Cardiac muscle cell (in vitro differentiated cells and primary cell): ENCODE measurements around the gene NEURL1B. TPM values are rescaled to one million over a fixed set of nuclear protein-coding genes. Genes with fewer than 3 reads are reported as not detected.

Source experiments
- DNase-seq, 2 donors: peaks; one replicate each; pipeline versions ENCODE4 v3.0.0 to v3.0.0-alpha.2; 2010 to 2017; ENCODE audit warnings: low read depth in 1 of 2, low spot score in 1 of 2
- H3K27ac ChIP-seq: fragments of 200-600 bp; sonication (generic); 2 replicates; pipeline ENCODE4 v1.5.1; 2016
- H3K27me3 ChIP-seq: fragments of 200-600 bp; sonication (generic); 2 replicates; pipeline ENCODE4 v1.6.0; 2016; ENCODE audit warnings: control low read depth
- H3K36me3 ChIP-seq: fragments of 200-600 bp; sonication (generic); 2 replicates; pipeline ENCODE4 v1.5.1; 2016; ENCODE audit warnings: control low read depth
- H3K4me1 ChIP-seq: fragments of 200-600 bp; sonication (generic); 2 replicates; pipeline ENCODE4 v1.8.1; 2017; ENCODE audit warnings: low read depth, mild to moderate bottlenecking, mixed run types
- H3K4me3 ChIP-seq: fragments of 200-600 bp; sonication (generic); 2 replicates; pipeline ENCODE4 v1.5.1; 2016; ENCODE audit warnings: mild to moderate bottlenecking
- H3K9me3 ChIP-seq: fragments of 200-600 bp; sonication (generic); 2 replicates; pipeline ENCODE4 v1.5.1; 2017; ENCODE audit warnings: low read depth, mild to moderate bottlenecking, control low read depth
- polyA plus RNA-seq: library from polyadenylated mRNA; unstranded; fragments of >200 nt; fragmentation: Nextera tagmentation; extraction: Ambion mirVana; gene quantifications from 2 replicates; pipeline ENCODE4 v1.2.1, GENCODE V29; 2016
- total RNA-seq: library from RNA; depleted of rRNA; stranded (reverse); fragments of >200 nt; gene quantifications from 2 replicates; pipeline ENCODE4 v1.2.3, GENCODE V29; 2016
- TF ChIP-seq, protein P1 (sequence below): IDR thresholded peaks from 2 replicates; pipeline ENCODE4 v1.5.1; 2012; ENCODE audit warnings: low read depth, mild to moderate bottlenecking, low read length

Gene NEURL1B
- total and polyA plus RNA-seq, 2 experiments from 2014 or later, result 4.6 to 55.8 TPM

DNA sequence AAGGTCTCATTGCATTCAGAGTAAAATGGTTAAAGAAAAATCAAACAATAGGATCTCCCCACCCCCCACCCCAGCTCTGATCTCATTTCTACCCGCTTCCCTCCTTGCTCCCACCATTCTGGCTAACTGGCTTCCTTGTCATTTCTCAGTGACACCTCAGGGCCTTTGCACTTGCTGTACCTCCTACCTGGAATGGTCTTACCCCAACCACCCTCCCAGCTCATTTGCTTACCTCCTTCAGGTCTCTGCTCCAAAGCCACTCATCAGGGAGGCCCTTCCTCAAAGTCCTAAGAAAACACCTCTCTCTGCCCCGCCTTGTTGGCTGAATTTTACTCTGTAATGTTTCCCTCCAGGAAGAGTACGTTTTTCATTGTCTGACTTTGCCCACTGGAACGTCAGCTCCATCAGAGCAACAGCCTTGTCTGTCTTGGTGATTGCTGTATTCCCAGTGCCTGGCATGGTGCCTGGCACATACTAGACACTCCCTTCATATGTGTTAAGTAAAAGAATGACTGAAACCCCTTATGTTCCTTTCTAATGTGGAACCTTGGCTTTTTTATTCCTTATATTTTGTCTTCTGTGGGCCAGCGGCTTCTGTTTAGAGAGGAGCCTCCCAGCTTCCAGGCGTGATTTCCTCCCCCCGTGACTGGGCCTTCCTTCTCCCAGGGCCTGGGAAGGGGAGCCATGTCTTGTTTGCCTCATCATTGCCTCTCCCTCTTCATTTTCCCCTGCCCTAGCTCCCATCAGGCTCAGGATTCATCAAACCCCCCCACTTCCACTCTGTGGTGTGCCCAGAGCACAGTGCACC lies 26.9 kb downstream of the NEURL1B start:
- peaks cover 14% of the 10 kb centered on the region for H3K36me3 ChIP-seq
- H3K4me1 ChIP-seq, result peaks cover 14% of the 10 kb centered on the region
- no peak for DNase-seq
- no peak overlapping the region for H3K4me3 ChIP-seq
- no peaks in the 10 kb centered on the region for H3K27me3 ChIP-seq
- TF ChIP-seq, protein P1, sequence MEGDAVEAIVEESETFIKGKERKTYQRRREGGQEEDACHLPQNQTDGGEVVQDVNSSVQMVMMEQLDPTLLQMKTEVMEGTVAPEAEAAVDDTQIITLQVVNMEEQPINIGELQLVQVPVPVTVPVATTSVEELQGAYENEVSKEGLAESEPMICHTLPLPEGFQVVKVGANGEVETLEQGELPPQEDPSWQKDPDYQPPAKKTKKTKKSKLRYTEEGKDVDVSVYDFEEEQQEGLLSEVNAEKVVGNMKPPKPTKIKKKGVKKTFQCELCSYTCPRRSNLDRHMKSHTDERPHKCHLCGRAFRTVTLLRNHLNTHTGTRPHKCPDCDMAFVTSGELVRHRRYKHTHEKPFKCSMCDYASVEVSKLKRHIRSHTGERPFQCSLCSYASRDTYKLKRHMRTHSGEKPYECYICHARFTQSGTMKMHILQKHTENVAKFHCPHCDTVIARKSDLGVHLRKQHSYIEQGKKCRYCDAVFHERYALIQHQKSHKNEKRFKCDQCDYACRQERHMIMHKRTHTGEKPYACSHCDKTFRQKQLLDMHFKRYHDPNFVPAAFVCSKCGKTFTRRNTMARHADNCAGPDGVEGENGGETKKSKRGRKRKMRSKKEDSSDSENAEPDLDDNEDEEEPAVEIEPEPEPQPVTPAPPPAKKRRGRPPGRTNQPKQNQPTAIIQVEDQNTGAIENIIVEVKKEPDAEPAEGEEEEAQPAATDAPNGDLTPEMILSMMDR, result no peak
- no peaks in the 10 kb centered on the region for H3K9me3 ChIP-seq
- H3K27ac ChIP-seq, result peak overlapping the region; percentile 42

DNA sequence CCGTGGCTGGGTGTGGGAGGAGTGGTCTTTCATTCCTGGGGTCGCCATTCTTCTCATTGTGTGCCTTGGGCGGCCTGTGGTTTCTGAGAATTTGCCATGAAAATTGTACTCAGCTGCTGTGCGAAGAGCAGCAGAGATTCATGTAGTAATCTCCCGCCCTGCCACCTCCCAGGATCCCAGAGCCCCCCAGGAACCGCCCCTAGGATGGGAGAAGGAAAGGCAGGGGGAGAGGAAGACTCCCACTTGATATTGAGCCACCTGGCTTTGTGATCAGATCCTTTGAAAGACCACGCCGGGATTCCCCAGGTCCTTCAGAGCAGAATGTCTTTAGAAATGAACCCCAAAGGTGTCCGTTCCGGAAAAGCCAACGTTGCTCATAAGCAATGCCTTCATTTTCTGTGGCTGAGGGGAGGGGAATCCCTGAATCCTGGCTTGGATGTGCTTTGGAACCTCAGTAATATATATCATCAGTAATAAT lies 27.6 kb downstream of the NEURL1B start:
- Histone ChIP-seq H3K4me3 (no peak overlapping the region), H3K9me3 (no peaks in the 10 kb centered on the region), H3K4me1 (peaks cover 14% of the 10 kb centered on the region), H3K27me3 (no peaks in the 10 kb centered on the region), H3K36me3 (peaks cover 14% of the 10 kb centered on the region), H3K27ac (peak overlapping the region; percentile 42)
- DNase-seq, result no peak
- TF ChIP-seq, protein P1, result no peak

DNA sequence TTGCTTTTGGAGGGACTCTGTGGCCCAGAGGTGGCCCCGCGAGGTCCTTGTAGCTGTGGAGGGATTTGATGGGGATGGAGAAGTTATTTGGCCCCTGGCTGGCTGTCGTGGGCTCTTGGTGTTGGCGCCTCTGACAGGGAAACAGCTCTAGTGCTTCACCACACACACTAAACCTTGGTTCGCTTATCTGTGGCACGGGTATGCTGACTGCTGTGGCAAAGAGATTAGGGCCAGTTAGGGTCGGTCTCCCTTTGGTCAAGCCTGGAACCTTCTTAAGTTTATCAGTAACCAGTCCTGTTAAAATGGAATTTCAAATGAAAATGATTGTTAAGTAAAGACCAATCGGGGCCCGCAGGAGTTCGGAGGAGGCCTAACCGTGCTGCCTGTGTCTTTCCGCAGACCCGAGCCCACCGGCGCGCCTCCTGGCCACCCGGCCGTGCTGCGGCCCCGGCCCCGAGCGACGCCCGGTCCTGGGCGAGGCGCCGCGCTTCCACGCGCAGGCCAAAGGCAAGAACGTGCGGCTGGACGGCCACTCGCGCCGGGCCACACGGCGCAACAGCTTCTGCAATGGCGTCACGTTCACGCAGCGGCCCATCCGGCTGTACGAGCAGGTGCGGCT lies 28.4 kb downstream of the NEURL1B start:
- Histone ChIP-seq H3K36me3 (peaks cover 14% of the 10 kb centered on the region), H3K9me3 (no peaks in the 10 kb centered on the region), H3K4me3 (no peak overlapping the region), H3K4me1 (peaks cover 5% of the 10 kb centered on the region), H3K27me3 (no peaks in the 10 kb centered on the region), H3K27ac (no peak overlapping the region)
- TF ChIP-seq, protein P1, result no peak
- DNase-seq, result no peak

DNA sequence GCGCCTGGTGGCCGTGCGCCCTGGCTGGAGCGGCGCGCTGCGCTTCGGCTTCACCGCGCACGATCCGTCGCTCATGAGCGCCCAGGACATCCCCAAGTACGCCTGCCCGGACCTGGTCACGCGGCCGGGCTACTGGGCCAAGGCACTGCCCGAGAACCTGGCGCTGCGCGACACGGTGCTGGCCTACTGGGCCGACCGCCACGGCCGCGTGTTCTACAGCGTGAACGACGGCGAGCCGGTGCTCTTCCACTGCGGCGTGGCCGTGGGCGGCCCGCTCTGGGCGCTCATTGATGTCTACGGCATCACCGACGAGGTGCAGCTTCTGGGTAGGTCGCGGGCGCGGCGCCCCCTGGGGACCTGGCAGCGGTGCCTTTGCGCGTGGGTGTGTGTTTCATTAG lies 28.9 kb downstream of the NEURL1B start:
- no peaks in the 10 kb centered on the region for H3K9me3 ChIP-seq
- no peak overlapping the region for H3K4me3 ChIP-seq
- no peak overlapping the region for H3K27ac ChIP-seq
- no peaks in the 10 kb centered on the region for H3K27me3 ChIP-seq
- TF ChIP-seq, protein P1, result no peak
- DNase-seq, result no peak
- H3K4me1 ChIP-seq, result peaks cover under 1% of the 10 kb centered on the region
- H3K36me3 ChIP-seq, result peaks cover 14% of the 10 kb centered on the region

DNA sequence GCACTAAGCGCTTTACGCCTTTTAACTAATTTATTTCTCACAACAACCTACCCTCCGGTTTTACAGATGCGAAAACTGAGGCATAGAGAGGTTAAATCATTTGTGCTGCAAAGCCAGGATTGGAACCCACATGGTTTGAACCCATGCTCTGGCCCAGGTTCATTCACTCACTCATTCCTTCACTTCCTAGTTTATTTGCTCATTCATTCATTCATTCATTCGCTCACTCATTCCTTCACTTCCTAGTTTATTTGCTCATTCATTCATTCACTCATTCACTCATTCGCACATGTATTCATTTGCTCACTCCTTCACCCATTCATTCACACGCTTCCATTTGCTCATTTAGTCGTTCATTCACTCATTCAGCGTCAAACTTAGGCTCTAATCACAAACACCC lies 29.4 kb downstream of the NEURL1B start:
- H3K4me3 ChIP-seq, result no peak overlapping the region
- H3K4me1 ChIP-seq, result no peaks in the 10 kb centered on the region
- no peak for DNase-seq
- TF ChIP-seq, protein P1, result no peak
- no peak overlapping the region for H3K27ac ChIP-seq
- H3K9me3 ChIP-seq, result no peaks in the 10 kb centered on the region
- H3K36me3 ChIP-seq, result peaks cover 14% of the 10 kb centered on the region
- no peaks in the 10 kb centered on the region for H3K27me3 ChIP-seq
